ENCODE measurements around the gene DEAF1.

Gene DEAF1

GRCh38 chr11:620935-621814, 73.8 kb downstream of the DEAF1 start:
- DNase-seq = no peak

GRCh38 chr11:620201-620600, 74.8 kb downstream of the DEAF1 start:
- DNase-seq = no peak

DNA sequence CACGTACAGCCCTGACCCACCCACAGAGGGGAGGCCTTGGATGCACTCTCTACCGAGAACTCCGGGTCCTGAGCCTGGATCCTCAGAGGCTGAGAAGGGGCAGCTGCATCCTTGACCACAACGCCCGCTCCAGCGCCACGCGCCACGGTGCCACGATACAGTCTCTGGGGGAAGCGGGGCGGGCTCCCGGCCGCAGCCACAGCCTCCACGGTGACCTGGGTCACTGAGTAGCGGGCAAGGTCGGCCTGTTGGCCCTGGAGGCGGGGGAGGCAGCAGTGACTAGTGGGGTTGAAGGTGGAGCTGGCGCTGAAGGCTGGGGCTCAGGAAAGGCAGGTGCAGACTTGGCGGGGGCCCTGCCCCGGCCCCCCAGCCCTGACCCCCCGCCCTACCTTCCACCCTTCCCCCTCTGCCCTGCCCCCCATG, 75.4 kb downstream of the DEAF1 start:
- no peak for DNase-seq

DNA sequence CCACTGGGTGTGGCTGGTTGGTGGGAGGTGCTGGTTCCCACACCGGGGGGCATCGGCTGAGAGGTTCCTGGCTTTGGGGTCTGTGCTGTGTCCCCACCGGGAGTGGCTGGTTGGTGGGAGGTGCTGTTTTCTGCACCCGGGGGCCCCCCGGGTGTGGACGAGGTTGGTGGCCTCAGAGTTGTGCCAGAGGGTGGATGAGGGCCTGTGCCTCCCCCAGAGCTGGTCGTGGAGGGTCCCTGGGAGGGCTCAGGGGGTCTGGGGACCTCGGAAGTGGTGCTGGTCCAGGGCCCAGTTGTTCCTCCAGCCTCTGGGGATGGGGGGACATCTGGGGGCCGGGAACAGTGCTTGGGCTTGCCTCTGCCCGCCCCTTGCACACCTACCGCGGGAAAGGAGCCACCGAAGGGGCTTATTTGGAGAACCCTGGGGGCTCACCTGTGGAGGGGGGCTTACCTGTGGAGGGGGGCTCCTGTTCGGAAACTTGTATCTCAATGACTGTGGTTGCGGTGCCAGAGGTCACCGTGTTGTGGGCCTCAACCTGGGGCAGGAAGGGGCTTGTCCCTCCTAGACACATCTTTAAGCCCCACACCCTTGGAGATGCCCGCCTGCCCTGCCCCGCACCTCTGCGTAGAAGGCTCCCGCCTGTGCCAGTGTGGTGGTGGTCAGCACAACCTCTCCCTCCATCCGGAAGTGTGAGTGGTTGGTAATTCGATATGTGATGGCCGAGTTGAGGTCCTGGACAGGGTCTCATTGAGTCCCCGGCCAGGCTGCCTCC, 76.0 kb downstream of the DEAF1 start:
- DNase-seq = no peak

DNA sequence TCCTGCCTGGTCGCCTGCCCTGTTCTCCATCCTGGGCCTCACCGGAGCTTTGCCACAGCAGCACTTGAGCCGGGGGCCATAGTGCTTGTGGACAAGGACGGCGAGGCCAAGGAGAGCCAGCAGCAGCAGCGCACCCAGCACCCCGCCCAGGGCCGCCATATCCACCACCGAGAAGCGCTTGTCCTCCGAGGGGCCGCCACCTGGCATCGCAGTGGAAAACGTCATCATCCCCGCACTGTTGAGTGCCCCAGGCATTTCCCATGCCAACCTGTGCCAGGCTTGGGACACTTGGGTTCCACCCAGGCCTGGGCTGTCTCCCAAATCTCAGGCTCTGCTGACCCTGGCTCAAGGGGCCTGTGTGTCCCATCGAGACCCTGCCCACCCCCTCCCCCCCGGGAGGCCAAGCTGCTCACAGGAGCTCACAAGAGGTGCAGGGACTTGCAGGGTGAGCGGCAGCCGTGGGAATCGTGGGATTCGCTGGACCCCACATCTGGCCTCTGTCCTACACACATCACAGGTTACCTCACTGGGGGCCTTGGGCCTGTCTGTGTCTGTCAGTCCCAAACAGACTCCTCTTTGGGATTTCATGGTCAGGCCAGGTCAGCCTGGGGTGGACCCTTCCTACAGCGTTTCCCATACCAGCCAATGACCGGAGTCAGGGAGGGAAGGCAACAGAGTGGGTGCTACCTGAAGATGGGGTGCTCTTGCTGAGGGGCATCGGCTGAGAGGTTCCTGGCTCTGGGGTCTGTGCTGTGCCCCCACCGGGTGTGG, 76.9 kb downstream of the DEAF1 start:
- DNase-seq = no peak

GRCh38 chr11:617199-617911, 77.7 kb downstream of the DEAF1 start:
- DNase-seq = no peak

DNA sequence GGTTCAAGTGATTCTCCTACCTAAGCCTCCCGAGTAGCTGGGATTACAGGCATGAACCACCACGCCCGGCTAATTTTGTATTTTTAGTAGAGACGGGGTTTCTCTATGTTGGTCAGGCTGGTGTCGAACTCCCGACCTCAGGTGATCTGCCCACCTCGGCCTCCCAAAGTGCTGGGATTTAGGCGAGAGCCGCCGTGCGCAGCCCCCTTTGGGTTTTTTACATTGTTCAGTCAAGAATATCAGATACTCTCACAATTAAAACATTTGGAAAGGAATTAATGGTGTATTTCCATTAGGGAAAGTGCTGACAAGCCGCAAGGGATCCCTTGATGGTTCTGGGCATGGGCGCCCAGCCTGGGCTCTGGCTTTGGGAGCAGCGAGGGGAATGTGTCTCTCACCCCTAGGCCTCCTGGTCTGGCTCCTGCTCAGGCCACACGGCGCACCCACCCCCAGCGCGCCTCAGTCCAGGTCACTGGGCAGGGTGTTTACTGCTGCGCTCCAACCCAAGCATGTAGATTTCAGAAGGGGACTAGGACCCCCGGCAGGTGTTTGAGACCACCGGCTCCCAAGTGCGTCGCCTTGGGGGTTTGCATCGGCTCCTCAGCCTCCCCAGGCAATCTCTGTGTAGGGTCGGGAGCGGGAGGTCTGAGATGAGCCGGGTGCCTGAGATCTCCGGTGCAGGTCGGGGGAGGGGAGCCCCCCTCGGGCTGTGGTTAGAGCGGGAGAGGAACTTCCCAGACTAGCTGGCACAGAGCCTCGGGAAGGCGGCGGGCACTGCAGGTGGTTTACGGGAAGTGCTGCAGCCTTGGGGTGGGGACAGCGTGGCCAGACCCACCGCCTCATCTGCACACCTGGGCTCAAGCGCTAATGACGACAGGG, 78.5 kb downstream of the DEAF1 start:
- no peak for DNase-seq

GRCh38 chr11:615504-616319, 79.3 kb downstream of the DEAF1 start, which contains the start of gene IRF7:
Gene IRF7 (minus strand): TSS chr11:615950. CDS start chr11:615364, 586 bp downstream.
- peak; percentile 81 for DNase-seq

- no peak for DNase-seq
Observed at GRCh38 chr11:614623-615503, 80.2 kb downstream of the DEAF1 start.

DNA sequence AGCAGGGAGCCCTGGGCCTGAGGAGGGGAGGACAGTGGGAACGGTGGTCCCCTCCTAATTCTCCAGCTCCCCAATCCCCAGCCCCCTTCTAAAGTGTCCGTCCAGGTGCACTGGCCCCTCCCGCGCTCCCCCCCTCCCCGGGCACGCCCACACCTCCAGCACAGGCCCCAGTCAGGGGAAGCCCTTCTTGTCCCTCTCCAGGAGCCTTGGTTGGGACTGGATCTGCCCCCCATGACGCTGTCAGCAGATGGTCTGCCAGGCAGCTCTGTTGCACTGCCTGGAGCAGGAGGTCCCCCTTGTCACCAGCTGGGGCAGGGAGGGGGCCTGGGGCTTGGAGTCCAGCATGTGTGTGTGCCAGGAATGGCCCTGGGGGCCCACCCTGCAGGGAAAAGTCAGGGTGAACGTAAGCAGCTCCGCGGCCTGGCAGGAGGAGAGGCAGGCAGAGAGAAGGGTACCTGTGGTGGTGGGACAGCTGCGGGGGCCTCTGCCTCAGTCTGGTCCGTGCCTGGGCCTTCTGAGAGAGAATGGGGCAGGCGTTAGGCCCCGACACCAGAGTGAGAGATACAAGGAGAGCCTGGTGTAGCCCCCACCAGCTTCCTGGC, 80.9 kb downstream of the DEAF1 start:
- no peak for DNase-seq

DNA sequence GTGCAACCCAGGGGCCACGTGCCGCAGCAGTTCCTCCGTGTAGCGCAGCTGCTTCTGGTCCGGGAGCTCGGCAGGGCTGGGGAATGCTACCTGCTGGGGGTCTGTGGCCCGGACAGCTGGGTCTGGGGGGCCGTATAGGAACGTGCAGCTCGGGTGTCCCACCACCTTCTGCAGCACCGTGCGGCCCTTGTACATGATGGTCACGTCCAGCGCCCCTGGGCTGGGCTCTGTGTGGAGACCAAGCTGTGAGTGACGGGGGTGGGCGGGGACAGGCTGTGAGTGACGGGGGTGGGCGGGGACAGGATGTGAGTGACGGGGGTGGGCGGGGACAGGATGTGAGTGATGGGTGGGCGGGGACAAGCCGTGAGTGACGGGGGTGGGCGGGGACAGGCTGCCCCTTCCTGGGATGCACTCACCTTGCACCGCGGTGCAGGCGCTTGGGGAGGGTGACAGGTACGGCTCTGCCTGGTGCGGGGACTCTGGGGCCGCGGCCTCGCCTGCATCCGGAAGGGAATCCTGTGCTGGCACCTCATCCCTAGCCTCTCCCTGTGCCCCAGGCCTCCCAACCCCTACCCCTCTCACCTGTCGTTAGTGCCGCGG, 81.6 kb downstream of the DEAF1 start:
- peak; percentile 83 for DNase-seq

- DNase-seq = no peak
Observed at GRCh38 chr11:612961-613300, 82.1 kb downstream of the DEAF1 start.

DNA sequence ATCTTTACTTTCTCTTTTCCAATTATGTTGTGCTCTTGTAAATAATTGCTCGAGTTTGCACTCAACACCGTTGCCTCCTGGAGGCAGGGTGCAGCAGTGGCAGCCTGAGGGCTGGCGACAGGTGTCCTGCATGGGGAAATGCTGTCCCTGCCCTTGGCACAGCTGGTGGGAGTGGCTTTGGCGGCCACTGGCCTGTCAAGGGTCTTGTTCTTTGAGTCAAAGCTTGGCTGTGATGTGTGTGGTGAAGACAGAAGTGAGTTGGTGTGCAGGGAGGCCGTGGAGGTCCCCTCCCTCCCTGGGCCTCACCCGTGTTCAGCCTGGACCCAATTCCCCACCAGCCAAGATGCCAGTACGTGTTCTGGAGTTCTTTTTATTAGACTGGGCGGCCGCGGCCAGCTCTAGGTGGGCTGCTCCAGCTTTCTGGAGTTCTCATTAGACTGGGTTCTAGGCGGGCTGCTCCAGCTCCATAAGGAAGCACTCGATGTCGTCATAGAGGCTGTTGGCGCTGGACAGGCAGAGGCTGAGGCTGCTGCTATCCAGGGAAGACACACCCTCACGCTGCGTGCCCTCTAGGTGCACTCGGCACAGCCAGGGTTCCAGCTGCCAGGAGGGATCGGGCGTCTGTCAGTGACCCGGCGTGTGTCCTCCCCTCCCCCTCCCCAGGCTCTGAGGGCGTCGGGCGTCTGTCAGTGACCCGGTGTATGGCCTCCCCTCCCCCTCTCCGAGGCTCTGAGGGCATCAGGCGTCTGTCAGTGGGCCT, 82.6 kb downstream of the DEAF1 start:
- no peak for DNase-seq

DNA sequence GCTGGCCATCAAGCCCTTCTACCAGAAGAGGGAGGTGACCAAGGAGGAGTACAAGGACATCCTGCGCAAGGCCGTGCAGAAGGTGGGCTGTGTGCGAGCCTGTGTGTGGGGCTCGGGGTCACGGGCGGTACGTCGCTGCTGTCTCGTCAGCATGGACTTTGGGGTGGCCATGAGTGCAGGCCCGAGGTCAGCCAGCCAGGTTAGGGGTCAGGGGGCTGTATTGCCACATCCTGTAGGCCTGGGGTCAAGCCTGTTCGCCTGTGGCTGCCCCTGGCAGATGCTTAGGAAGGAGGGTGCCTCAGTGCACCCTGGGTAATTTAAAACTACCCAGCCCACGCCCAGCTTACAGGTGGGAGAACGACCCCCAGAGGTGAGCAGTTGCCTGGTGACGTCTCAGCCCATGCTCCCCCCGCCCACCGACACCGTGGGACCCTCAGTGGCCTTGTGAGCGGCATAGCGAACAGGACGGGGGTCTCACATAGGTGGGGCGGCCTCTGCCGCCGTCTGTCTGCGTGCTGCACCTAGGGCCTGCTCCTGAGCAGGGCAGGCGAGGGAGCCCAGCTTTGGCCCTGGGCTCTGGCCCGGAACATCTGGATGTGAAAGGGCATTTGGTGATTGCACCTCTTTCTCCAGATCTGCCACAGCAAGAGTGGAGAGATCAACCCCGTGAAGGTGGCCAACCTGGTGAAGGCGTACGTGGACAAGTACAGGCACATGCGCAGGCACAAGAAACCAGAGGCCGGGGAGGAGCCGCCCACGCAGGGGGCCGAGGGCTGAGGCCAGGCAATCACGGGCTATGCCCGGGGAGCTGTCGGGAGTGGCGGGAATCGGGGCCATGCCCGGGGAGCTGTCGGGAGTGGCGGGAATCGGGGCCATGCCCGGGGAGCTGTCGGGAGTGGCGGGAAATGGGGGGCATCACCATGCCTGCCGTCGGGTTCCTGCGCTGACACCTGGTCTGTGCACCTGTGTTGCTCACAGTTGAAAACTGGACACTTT, 83.7 kb downstream of the DEAF1 start:
- no peak for DNase-seq

- DNase-seq = no peak
Observed at GRCh38 chr11:610146-610801, 84.7 kb downstream of the DEAF1 start.

- no peak for DNase-seq
Observed at GRCh38 chr11:609341-609811, 85.6 kb downstream of the DEAF1 start.

All from stimulated activated CD4-positive, alpha-beta T cell treated with anti-CD3 and anti-CD28 coated beads, Interleukin-1b, Interleukin-23, amount 100 ng/mL, for 48 hours (primary cell).